Peyer's patch (tissue), 4 donors: ENCODE results near the gene CDH23. TPM values are rescaled to one million over a fixed set of nuclear protein-coding genes. Genes with fewer than 3 reads are reported as not detected.

Experiments used
- DNase-seq, 3 donors: peaks; one replicate each; pipeline ENCODE4 v3.0.0-alpha.2; 2017 to 2019
- H3K27ac ChIP-seq, 4 donors: fragments of 200-600 bp; sonication (generic); one replicate each; pipeline ENCODE4 v1.5.1; 2016 to 2019
- H3K27me3 ChIP-seq, 2 donors: fragments of 200-600 bp; sonication (generic); one replicate each; pipeline ENCODE4 v1.5.1; 2019
- H3K36me3 ChIP-seq, 3 donors: fragments of 200-600 bp; sonication (generic); one replicate each; pipeline ENCODE4 v1.5.1; 2016 to 2019
- H3K4me1 ChIP-seq, 4 donors: fragments of 200-600 bp; sonication (generic); one replicate each; pipeline ENCODE4 v1.5.1; 2016 to 2019
- H3K4me3 ChIP-seq, 4 donors: fragments of 200-600 bp; sonication (generic); 1 replicate in 3 of 4; 2 replicates in 1 of 4; pipeline ENCODE4 v1.5.1; 2016 to 2019; ENCODE audit warnings: mild to moderate bottlenecking in 1 of 4
- H3K9me3 ChIP-seq, 4 donors: fragments of 200-600 bp; sonication (generic); one replicate each; pipeline ENCODE4 v1.5.1; 2016 to 2019; ENCODE audit warnings: mild to moderate bottlenecking in 1 of 4
- CTCF ChIP-seq, 6 experiments: fragments of 450-650 bp in 4 of 6; fragments of 200-600 bp in 2 of 6; sonication (generic) in 1 of 6; IDR thresholded peaks; one replicate each; pipeline ENCODE4 v1.5.1; 2017 to 2019; ENCODE audit warnings: antibody characterized with exemption in 6 of 6, mild to moderate bottlenecking in 3 of 6, moderate library complexity in 1 of 6
- POLR2A ChIP-seq, 2 donors: fragments of 450-650 bp; IDR thresholded peaks; one replicate each; pipeline ENCODE4 v1.5.1; 2017; ENCODE audit warnings: antibody characterized with exemption in 2 of 2, mild to moderate bottlenecking in 2 of 2, moderate library complexity in 2 of 2
- total RNA-seq, 4 donors: library from RNA; depleted of rRNA; stranded (reverse); fragments of >200 nt; gene quantifications; one replicate each; pipeline ENCODE4 v1.1.0, GENCODE V29; 2016

Gene CDH23
- total RNA-seq, 4 donors from 2014 or later = 3.2 to 9.9 (median 5.4) TPM

- H3K4me3 ChIP-seq = no peak overlapping the region
- H3K4me1 ChIP-seq = peaks cover 5 to 33% (median 29%) of the 10 kb centered on the region in 4 donors
- no peak for TF ChIP-seq CTCF (IDR thresholded peaks at IDR 0.05)
- H3K9me3 ChIP-seq = no peaks in the 10 kb centered on the region
- H3K27me3 ChIP-seq = no peaks in the 10 kb centered on the region
- peak overlapping the region; percentile 67 to 88 (median 78) for H3K27ac ChIP-seq
- H3K36me3 ChIP-seq = no peaks in the 10 kb centered on the region
- no peak for DNase-seq
Observed at GRCh38 chr10:71714592-71714991, 317.9 kb downstream of the CDH23 start.

GRCh38 chr10:71715026-71715425, 318.3 kb downstream of the CDH23 start:
- TF ChIP-seq CTCF (IDR thresholded peaks at IDR 0.05) = no peak
- no peak for TF ChIP-seq POLR2A (IDR thresholded peaks at IDR 0.05)
- Histone ChIP-seq H3K36me3 (no peaks in the 10 kb centered on the region), H3K9me3 (no peaks in the 10 kb centered on the region), H3K4me3 (no peak overlapping the region), H3K27ac (peak overlapping the region; percentile 67 to 88 (median 78)), H3K4me1 (peaks cover 5 to 33% (median 29%) of the 10 kb centered on the region in 4 donors), H3K27me3 (no peaks in the 10 kb centered on the region)
- DNase-seq = no peak

- TF ChIP-seq CTCF (IDR thresholded peaks at IDR 0.05) = no peak
- no peak for DNase-seq
- peak overlapping the region in 1 of 4 donors; percentile 17 for H3K27ac ChIP-seq
- no peaks in the 10 kb centered on the region for H3K9me3 ChIP-seq
- no peak overlapping the region for H3K4me3 ChIP-seq
- H3K36me3 ChIP-seq = no peaks in the 10 kb centered on the region
- peaks cover 5 to 33% (median 29%) of the 10 kb centered on the region in 4 donors for H3K4me1 ChIP-seq
- H3K27me3 ChIP-seq = no peaks in the 10 kb centered on the region
Observed at GRCh38 chr10:71715860-71716259, 319.1 kb downstream of the CDH23 start.

GRCh38 chr10:71716426-71716825, 319.7 kb downstream of the CDH23 start:
- no peak overlapping the region for H3K27ac ChIP-seq
- H3K4me1 ChIP-seq = peaks cover 5 to 33% (median 29%) of the 10 kb centered on the region in 4 donors
- no peak overlapping the region for H3K4me3 ChIP-seq
- no peak for DNase-seq
- H3K27me3 ChIP-seq = no peaks in the 10 kb centered on the region
- no peaks in the 10 kb centered on the region for H3K9me3 ChIP-seq
- no peak for TF ChIP-seq CTCF (IDR thresholded peaks at IDR 0.05)
- no peak for TF ChIP-seq POLR2A (IDR thresholded peaks at IDR 0.05)
- no peaks in the 10 kb centered on the region for H3K36me3 ChIP-seq

- Histone ChIP-seq H3K36me3 (no peaks in the 10 kb centered on the region), H3K4me1 (peaks cover 5 to 33% (median 29%) of the 10 kb centered on the region in 4 donors), H3K9me3 (no peaks in the 10 kb centered on the region), H3K27ac (peak overlapping the region in 1 of 4 donors; percentile 26), H3K27me3 (no peaks in the 10 kb centered on the region), H3K4me3 (no peak overlapping the region)
- DNase-seq = no peak
- TF ChIP-seq CTCF (IDR thresholded peaks at IDR 0.05) (no peak), POLR2A (IDR thresholded peaks at IDR 0.05) (no peak)
Observed at GRCh38 chr10:71717056-71717455, 320.3 kb downstream of the CDH23 start.

- H3K36me3 ChIP-seq = no peaks in the 10 kb centered on the region
- H3K27me3 ChIP-seq = no peaks in the 10 kb centered on the region
- no peak for DNase-seq
- peak overlapping the region in 1 of 4 donors; percentile 26 for H3K27ac ChIP-seq
- TF ChIP-seq POLR2A (IDR thresholded peaks at IDR 0.05) = no peak
- no peak for TF ChIP-seq CTCF (IDR thresholded peaks at IDR 0.05)
- no peak overlapping the region for H3K4me3 ChIP-seq
- H3K9me3 ChIP-seq = no peaks in the 10 kb centered on the region
- peaks cover 5 to 32% (median 27%) of the 10 kb centered on the region in 4 donors for H3K4me1 ChIP-seq
Observed at GRCh38 chr10:71717551-71717951, 320.8 kb downstream of the CDH23 start.
